ENCODE results near the gene ZNF175.
A peak's percentile ranks its signal among the peaks of the same experiment; 100 is the strongest.

The ZNF175 gene

DNA sequence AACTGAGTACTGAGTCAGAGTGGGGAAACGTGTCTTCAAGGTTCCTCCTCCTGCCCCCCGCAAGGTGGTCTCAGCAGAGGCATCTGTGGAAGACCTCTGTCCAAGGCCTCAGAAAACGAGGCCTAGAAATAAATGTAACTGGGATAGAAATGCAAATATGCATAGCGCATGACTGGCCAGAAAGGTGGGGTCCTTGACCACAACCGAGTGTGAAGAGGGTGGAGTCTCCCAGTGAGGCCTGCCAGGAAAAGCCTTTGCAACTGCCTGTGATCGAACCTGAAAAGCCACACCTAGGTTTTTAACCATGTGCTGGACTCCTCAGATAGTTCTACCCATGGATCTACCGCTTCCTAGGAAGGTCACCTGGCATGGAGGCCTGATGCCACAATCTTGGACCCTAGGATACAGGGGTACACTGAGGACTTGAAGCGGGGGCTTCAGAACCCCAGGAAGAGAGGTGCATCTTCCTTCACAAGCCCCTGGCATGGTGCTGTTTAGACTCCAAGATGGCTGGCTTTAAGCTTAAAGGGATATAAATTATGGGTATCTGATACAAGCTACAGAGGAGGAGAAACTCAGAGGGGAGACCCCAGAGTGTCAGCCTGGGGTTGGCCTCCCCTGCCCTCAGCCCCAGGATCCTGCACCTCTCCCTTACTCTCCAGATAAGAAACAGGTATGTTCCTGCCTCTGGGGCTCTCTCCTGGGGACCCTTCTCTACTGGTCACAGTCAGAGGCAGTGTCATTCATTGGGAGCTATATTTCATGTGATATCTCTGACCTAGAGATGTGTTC lies 21.4 kb upstream of the ZNF175 start:
- DNase-seq (ENCODE audit: low read depth in 1 of 2, low spot score in 1 of 2), result no peak

DNA sequence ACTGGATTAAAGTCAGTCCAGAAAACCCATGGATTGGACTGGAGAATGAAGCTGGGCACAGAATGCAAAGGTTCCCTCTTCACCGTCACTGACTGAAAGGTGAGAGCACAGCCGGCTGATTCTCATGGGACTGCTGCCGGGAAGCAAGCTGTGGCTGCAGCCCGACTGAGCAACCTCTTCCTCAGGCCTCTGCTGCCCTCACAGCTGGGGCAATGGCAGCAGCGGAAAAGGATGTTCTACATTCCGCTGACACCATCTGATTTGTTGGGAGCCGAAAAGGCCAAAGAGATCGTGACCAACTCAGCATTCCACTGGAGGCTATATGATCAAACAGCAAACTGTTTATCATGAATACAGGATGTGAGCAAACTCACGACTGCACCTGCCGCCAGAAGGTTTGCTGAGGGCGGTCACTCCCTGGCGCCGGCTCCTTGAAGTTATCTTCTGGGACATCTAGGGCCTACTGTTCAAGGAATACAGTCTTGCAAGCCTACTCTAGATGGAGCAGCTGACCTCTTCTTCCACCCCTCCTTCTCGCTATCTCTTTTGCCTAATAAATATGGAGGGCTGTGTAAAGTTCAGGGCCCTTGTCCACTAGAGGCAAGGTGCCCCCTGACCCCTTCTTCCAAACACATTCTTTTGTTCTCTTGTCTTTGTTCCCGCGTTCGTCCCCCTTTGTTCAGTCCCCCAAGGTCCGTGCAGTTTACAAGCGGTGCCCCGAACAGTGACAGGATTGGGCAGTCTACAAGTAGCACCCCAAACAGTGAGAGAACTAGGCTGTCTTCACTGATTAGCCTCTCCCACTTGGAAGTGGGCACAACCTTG lies 20.0 kb upstream of the ZNF175 start:
- DNase-seq (ENCODE audit: low read depth in 1 of 2, low spot score in 1 of 2), result no peak

DNA sequence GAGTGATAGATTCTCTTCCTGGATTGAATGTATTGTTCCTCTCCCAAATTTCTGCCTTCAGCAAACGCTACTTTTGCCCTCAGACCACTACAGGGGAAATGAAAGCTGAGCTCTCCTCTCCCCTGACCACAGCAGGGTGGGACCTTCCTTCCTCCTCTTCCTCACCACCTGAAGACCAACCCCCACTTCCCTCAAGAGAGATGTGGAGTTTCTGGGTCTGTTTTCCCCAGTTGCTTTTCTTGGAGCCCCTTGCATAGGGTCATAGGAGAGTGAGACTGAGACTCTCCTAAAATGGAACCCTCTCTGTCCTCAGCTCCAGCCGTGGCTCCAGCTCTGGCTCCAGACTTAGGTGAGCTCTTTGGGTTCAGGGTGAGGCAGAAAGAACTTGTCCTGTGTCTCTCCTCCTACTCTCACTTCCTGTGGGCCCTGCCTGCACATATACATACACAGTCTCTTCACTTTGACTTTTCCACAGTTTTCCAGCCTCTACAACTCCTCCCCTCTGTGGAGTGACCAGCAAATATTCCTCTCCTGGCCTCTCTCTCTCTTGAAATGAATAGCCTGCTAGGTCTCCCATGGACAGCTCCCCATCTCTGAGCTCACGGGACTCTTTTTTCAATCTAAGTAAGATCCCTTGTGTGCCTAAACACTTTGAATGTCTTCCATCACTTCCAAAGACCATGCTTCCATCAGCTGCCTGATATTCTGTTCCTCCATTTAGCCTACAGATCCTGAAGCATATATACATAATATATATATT lies 19.2 kb upstream of the ZNF175 start:
- no peak for DNase-seq (ENCODE audit: low read depth in 1 of 2, low spot score in 1 of 2)

DNA sequence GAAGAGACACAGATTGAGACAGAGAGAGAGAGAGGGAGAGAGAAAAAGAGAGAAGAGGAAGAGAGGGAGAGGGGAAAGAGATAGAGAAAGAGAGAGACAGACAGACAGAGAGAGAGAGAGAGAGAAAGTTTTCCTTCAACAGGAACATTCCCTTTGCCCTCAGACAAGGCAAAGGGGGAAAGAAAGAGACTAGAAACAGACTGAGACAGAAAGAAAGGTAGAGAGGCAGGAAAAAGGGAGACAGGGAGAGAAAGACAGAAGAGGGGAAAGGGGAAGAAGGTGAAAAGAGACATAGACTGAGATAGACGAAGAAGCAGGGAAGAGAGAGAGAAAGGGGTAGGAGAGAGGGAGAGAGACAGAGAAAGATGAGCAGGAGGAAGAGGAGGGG lies 18.5 kb upstream of the ZNF175 start:
- no peak for DNase-seq (ENCODE audit: low read depth in 1 of 2, low spot score in 1 of 2)

DNA sequence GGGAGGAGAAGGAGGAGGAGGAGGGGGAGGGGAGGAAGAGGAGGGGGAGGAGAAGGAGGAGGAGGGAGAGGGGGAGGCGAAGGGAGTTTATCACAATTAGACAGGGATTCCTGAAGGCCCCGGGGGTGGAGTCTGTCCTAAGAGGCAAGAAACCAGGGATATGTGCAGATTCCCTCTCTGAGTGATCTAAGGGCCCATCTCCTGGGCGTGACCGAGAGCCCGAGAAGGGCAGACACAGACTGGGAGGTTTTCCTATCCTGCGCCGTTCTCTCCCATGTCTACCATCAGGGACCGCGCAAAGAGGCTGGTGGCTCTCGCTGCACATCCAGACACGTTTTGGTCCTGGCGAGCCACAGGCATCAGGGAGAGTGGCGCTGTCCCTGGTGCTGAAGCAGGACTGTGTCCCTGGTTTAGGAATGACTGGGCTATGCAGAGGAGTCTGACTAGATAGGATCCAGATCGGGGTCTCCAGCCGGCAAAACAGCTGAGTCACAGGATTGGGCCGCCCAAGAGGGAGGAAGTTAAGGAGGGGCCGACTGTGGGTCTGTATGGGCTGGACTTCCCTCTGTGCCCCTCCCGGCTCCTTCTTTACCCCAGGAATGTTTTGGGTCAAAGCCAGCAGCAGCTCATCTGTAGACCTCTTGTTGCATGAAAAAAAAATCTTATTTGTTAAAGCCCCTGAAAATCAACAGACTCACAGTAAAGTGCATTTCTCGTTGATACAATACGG lies 17.9 kb upstream of the ZNF175 start:
- DNase-seq (ENCODE audit: low read depth in 1 of 2, low spot score in 1 of 2), result peak in 1 of 2 donors; percentile 12

DNA sequence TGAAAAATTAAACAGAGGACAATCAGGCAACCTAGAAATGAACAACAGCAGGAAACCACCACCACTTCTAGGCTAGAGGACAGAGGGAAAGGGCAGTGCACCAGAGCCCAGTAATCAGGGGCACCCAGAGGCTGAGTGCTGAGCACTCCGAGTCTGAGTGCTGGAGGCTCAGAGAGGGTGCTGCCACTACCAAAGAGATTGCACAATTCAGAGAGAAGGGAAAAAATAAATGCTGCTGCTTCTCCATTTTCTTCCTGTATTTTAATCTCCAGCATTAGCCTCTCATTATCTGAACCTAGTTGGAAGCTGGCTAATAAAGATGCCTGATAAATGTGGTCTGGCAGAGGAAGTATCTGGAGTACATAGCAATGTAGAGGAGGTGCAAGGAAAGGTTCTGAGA lies 11.8 kb upstream of the ZNF175 start:
- DNase-seq (ENCODE audit: low read depth in 1 of 2, low spot score in 1 of 2), result no peak

DNA sequence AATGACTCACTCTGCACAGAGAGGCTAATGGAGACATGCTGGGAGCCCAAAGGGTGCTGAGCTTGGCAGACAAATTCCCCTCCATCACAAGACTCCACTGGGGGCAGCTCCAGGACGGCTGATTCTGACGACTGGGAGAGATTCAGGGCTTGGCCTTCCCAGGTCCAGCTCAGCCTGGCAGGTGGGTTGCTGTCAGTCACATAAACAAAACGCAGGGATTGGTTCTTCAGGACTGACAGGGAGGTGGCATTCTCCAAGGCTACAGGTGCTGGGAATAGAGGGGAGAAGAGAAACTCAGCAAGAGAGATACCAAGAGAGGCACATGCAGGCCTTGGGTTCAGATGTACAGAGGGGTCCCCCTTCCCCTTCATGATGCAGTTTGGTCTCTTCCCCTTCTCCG lies 10.7 kb upstream of the ZNF175 start:
- no peak for DNase-seq (ENCODE audit: low read depth in 1 of 2, low spot score in 1 of 2)

DNA sequence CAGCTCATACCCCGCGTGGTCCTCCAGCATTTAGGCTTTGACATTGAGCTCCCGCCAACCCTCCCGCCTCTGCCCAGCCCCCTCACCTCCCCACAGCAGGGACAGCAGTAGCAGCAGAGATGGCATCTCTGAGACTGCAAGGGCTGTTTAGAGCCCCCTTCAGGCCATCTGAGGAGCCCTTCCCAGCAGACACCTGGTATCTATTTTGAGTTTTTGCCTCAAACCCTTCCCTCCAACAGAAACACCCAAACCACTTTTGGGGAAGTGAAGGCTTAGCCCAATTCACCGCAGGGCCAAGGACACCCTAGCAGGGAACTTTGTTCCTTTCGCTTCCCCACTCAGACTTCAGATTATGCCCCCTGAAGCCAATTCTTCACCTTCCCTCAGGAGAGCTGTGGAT lies 6.3 kb upstream of the ZNF175 start:
- DNase-seq (ENCODE audit: low read depth in 1 of 2, low spot score in 1 of 2), result no peak

DNA sequence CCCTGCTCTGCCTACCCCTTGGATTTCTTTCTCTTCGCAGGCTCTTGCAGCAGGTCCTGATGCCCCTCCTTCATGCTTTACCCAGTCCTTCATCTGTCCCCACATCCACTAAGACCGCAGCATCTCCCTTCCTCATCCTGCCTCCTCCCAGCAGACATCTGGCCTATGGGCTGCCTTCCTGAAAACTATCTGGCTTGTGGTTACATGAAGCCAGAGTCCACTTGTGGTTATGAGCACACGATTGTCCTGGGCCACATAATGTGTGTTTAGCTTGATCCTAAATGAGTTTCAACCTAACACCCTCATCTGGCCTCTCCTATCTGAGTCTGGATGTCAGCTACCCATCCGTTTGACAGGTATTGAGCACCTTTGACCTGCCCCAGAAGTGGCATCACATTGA lies 5.5 kb upstream of the ZNF175 start:
- DNase-seq (ENCODE audit: low read depth in 1 of 2, low spot score in 1 of 2), result no peak

DNA sequence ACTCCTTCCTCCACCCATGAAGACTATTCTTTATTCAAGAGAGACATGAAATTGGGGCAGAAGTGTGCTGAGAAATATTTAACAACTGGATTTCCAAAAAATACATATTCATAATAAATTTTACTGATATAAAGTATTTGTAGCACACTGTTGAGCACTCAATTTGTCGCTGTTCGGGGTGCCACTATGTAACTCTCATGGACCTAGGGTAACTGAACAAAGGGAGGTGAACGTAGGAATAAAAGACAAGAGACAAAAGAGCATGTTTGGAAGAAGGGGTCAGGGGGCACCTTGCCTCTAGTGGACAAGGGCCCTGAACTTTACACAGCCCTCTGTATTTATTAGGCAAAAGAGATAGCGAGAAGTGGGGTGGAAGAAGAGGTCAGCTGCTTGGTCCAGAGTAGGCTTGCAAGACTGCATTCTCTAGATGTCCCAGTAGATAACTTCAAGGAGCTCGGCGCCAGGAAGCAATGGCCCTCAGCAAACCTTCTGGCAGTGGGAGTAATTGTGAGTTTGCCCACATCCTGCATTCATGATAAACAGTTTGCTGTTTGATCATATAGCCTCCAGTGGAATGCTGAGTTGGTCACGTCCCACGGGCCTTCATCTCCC lies 4.5 kb upstream of the ZNF175 start:
- DNase-seq (ENCODE audit: low read depth in 1 of 2, low spot score in 1 of 2), result no peak

DNA sequence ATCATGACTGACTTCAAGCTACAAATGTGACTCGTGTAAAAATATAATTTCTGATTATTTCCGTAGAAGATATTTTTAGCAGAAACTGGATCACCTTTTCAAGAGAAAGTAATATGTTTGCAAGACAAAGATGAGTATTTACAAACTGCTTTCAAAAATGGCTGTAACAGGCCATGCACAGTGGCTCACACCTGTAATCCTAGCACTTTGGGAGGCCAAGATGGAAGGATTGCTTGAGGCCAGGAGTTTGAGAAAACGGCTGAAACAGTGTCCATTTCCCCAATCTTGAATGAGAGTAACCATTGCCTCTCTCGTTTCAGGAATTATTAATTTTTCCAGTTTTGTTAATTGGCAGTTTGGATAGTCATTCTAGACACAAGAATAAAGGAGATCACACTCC lies 3.5 kb upstream of the ZNF175 start:
- no peak for DNase-seq (ENCODE audit: low read depth in 1 of 2, low spot score in 1 of 2)

DNA sequence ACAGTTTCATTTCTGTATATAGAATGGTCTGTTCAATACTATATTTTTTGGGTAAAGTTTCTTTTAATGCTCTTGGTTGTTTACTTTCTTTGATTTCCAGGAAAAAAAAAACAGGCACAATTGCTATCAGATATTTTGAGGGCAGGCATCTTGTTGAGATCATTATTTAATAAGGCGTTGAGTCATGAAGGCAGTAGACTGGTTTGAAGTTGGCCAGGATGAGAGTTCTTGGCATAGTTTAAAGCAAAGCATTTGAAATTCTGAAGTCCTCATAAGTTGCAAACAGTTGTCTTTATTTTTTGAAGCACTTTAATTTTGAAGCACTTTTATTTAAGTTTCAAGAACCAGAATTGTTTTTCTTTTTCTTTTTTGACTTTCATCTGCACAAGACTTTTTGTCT lies 2.6 kb upstream of the ZNF175 start:
- no peak for DNase-seq (ENCODE audit: low read depth in 1 of 2, low spot score in 1 of 2)

DNA sequence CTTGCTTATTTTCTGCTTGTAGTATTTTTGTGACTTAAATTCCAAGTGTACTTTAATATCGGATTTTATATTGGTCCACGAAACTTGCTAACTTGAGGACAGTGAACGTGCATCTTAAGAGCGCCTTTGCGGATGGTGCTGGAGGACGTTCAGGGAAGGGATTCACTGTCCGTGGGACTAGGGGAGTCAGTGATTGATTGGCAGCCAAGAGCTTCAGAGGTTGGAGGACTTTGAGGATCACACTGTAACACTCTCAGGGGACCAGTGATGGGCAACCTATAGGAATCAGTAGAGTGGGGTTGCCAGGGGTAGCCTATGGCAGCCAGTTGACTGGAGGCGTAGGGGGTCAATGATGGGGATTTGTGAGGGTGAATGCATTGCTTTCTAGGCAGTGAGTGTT lies 516 bp downstream of the ZNF175 start:
- no peak for DNase-seq (ENCODE audit: low read depth in 1 of 2, low spot score in 1 of 2)

DNA sequence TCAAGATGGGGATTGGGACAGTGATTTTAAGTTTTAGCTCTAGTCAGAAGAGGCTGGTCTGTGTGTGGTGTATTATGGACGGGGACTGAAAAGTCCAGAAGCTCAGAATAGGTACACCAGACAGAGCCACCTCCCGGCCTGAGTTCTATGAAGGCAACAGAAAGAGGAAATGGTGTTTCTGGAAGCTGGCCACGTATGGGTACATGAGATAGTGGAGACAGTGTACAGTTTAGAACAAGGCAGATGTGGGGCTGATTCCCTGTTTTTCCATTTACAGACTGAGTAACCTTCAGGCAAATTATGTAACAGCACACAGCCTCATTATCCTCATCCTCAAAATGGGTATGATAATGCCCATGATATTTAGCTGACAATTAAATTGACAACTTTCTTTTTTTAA lies 1.3 kb downstream of the ZNF175 start:
- no peak for DNase-seq (ENCODE audit: low read depth in 1 of 2, low spot score in 1 of 2)

DNA sequence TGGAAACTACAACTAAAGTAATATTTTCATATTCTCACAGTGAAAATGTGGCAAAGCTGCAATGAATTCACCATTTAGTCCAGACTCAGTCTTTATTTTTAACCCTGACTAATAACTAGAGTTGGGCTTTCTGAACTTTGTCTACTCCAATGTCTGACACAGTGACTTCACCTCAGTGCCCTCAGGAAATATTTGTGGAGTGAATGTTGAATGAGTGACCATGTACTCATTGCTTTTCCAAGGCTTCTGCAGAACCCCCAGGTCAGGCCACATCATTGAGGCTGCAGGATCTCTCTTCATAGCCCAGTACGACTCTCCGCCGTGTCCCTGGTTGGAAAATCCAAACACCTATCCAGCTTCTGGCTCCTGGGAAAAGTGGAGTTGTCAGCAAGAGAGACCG lies 1.8 kb downstream of the ZNF175 start:
- DNase-seq (ENCODE audit: low read depth in 1 of 2, low spot score in 1 of 2), result no peak

DNA sequence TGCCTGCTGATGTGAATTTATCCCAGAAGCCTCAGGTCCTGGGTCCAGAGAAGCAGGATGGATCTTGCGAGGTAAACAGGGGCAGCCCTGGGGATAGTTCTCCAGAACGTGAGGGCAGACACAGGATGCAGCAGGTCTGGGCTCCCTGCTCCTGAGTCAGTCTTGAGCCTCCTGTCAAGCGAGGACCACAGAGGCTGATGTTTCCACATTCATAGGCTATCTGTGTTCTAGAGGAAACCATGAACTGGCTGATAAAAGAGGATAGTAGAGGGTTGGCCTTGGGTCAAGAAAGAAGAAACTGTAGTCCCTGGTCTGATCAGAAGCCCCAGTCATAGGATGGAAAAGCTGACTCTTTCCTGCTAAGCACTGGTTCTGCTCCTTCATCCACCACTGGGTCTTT lies 2.2 kb downstream of the ZNF175 start:
- no peak for DNase-seq (ENCODE audit: low read depth in 1 of 2, low spot score in 1 of 2)

DNA sequence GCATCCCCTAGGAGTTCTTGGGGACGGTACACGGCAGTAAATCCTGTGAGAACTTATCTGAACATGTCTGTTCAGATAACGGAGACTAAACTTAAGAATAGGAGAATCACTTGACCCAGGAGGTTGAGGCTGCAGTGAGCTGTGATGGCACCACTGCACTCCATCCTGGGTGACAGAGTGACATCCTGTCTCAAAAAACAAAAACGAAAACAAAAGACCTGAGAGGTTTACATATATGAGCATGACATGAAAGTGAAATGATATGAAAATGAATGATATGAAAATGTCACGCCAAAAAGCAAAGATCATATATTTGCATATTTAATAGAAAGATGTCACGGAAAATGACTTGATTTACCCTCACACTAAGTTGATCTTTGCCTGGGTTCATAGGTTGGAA lies 5.8 kb downstream of the ZNF175 start:
- no peak for DNase-seq (ENCODE audit: low read depth in 1 of 2, low spot score in 1 of 2)

DNA sequence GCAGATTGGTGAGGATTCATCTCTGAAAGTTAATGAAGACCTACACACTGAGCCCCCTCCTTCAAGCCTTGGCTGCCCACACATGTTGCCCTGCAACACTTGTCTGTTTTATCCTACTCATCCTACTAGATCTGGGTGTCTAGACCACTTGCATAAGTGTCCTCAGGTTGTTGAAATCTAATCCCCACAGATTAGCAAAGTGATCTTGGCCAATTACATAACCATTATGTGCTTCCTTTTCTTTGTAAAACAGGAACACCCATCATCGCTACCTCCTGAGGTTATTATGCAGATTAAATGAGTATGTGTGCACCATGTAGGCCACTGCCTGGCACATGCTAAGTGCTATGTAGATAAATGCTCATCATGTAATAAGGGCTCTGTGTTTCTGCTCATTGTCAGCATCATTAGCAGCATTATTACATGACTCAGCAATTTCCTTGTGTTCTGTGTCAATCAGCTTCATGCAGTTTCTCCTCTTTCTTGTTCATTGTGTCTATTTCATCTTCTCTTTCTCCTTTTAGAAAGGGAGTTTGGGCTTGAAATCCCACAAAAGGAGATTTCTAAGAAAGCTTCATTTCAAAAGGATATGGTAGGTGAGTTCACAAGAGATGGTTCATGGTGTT lies 15.1 kb downstream of the ZNF175 start:
- no peak for DNase-seq (ENCODE audit: low read depth in 1 of 2, low spot score in 1 of 2)

DNA sequence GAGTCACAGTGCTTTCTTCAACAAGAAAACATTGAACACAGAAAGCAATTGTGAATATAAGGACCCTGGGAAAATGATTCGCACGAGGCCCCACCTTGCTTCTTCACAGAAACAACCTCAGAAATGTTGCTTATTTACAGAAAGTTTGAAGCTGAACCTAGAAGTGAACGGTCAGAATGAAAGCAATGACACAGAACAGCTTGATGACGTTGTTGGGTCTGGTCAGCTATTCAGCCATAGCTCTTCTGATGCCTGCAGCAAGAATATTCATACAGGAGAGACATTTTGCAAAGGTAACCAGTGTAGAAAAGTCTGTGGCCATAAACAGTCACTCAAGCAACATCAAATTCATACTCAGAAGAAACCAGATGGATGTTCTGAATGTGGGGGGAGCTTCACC lies 15.7 kb downstream of the ZNF175 start:
- DNase-seq (ENCODE audit: low read depth in 1 of 2, low spot score in 1 of 2), result no peak
